Activated CD8-positive, alpha-beta T cell treated with anti-CD3 and anti-CD28 coated beads for 36 hours (primary cell): ENCODE data around the gene NCAN. TPM values are rescaled to one million over a fixed set of nuclear protein-coding genes. Genes with fewer than 3 reads are reported as not detected.

ENCODE experiments used
- ATAC-seq: fragments of 200-7000 bp; cut with Tn5 transposase; one replicate; pipeline ENCODE4 v1.10.0; 2021; ENCODE audit warnings: mild to moderate bottlenecking, moderate library complexity
- CTCF ChIA-PET: fragments of 350-600 bp; sonication (Branson Sonifier 250); formaldehyde crosslinking; loops from one replicate; lab custom pipeline; 2021; ENCODE audit warnings: antibody characterized with exemption; lab: Charles Lee
- POLR2A ChIA-PET: fragments of 350-600 bp; sonication (Branson Sonifier 250); formaldehyde crosslinking; loops from one replicate; lab custom pipeline; 2021; ENCODE audit warnings: antibody characterized with exemption; lab: Charles Lee
- DNase-seq: peaks from one replicate; pipeline ENCODE4 v3.0.0-alpha.2; 2020
- H3K27ac Mint-ChIP-seq: one replicate; pipeline ENCODE4 v1.8.0; 2021; ENCODE audit warnings: mild to moderate bottlenecking, mixed read lengths
- H3K27me3 Mint-ChIP-seq: one replicate; pipeline ENCODE4 v1.8.0; 2021; ENCODE audit warnings: mixed read lengths
- H3K36me3 Mint-ChIP-seq: one replicate; pipeline ENCODE4 v1.8.0; 2021; ENCODE audit warnings: low read depth, mixed read lengths
- H3K4me1 Mint-ChIP-seq: one replicate; pipeline ENCODE4 v1.8.0; 2021; ENCODE audit warnings: low read depth, mixed read lengths
- H3K4me3 Mint-ChIP-seq: one replicate; pipeline ENCODE4 v1.8.0; 2021; ENCODE audit warnings: mild to moderate bottlenecking, moderate library complexity, mixed read lengths
- H3K9me3 Mint-ChIP-seq: one replicate; pipeline ENCODE4 v1.8.0; 2021; ENCODE audit warnings: mixed read lengths
- intact Hi-C: fragments of 100-400 bp; cut with micrococcal nuclease; formaldehyde crosslinking; loops from one replicate; pipeline ENCODE4 v1.10.0; 2022
- total RNA-seq, 2 experiments: library from RNA; stranded (reverse); gene quantifications; one replicate each; pipeline ENCODE4 v1.2.3, GENCODE V29; 2021
- TF ChIP-seq, protein P1 (sequence below): fragments of 200-600 bp; IDR thresholded peaks from one replicate; pipeline ENCODE4 v1.8.0; 2022; ENCODE audit warnings: antibody characterized with exemption, mild to moderate bottlenecking

NCAN gene
- total RNA-seq, 2 experiments from 2014 or later: not detected

DNA sequence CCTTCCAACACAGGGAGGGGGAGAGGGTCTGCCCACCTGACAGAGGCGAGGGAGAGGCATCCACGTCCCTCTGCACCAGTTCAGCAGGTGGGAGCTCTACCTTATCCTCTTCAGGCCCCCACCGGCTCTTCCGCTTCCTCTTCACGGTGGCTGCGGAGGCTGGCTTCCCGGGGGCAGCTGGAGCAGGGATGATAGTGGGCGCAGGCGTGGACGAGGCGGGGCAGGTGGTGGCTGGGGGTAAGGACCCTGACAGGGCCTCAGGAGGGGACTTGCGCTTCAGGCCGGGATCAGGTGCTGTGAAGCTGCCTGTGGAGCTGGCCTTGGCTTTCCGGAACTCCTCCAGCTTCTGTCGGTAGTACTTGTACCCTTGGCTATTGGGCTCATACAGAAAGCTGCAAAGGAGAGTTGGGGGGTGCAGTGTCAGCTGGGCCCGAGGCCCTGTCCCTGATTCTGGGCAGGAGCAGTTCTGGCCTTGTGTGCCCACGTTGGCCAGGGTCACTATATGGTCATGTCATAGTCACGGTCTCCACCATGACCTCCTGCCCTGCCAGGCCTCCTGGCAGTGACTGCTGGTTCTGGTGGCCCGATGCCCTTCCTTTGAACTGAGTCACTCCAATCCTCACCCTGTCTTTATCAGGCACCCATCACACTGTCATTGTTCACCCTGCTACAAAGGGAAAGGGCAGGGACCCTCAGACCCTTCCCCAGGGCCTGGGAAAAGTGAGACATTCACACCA is 85.4 kb downstream of the NCAN start:
- no peak for DNase-seq
- Mint-ChIP-seq H3K36me3 (peaks cover 33% of the 10 kb centered on the region), H3K9me3 (peaks cover 2% of the 10 kb centered on the region), H3K4me3 (no peak overlapping the region), H3K4me1 (no peaks in the 10 kb centered on the region), H3K27ac (no peak overlapping the region), H3K27me3 (no peaks in the 10 kb centered on the region)
- ChIA-PET CTCF (interaction anchor here (1.5 kb wide), 1 partner anchor 18 kb away, joined by 3 read pairs; no protein-coding TSS in a partner anchor), POLR2A (interaction anchor here (1.0 kb wide), 1 partner anchor 44 kb away, joined by 3 read pairs; no protein-coding TSS in a partner anchor)
- intact Hi-C loops: no loop called here
- no peak for ATAC-seq
- TF ChIP-seq, protein P1, sequence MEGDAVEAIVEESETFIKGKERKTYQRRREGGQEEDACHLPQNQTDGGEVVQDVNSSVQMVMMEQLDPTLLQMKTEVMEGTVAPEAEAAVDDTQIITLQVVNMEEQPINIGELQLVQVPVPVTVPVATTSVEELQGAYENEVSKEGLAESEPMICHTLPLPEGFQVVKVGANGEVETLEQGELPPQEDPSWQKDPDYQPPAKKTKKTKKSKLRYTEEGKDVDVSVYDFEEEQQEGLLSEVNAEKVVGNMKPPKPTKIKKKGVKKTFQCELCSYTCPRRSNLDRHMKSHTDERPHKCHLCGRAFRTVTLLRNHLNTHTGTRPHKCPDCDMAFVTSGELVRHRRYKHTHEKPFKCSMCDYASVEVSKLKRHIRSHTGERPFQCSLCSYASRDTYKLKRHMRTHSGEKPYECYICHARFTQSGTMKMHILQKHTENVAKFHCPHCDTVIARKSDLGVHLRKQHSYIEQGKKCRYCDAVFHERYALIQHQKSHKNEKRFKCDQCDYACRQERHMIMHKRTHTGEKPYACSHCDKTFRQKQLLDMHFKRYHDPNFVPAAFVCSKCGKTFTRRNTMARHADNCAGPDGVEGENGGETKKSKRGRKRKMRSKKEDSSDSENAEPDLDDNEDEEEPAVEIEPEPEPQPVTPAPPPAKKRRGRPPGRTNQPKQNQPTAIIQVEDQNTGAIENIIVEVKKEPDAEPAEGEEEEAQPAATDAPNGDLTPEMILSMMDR: no peak

DNA sequence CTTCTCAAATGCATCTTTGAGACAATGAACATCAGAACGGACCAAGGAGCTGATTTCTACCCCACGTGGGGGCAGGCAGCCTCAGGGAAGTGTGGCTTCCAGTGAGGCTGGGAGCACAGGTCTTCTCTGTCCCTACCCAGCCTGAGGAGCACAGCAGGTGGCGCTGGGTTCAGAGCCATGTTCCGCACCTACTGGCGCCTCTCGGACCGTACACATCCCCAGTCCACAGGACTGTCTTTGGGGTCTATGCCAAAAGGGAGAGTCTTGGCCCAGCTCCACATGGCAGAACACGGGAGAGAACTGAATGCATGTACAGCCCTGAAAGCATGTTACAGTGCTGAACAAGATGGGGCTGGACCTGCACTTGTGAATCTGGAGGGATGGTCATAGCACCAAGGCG is 86.0 kb downstream of the NCAN start:
- DNase-seq: no peak
- no peak overlapping the region for H3K4me3 Mint-ChIP-seq
- no peaks in the 10 kb centered on the region for H3K27me3 Mint-ChIP-seq
- CTCF ChIA-PET: interaction anchor here (0.7 to 1.5 kb wide), 2 partner anchors 10 to 17 kb away, joined by 3 read pairs; no protein-coding TSS in a partner anchor
- H3K9me3 Mint-ChIP-seq: peaks cover 2% of the 10 kb centered on the region
- POLR2A ChIA-PET: no interaction called here
- intact Hi-C loops: no loop called here
- no peaks in the 10 kb centered on the region for H3K4me1 Mint-ChIP-seq
- peaks cover 30% of the 10 kb centered on the region for H3K36me3 Mint-ChIP-seq
- no peak for ATAC-seq
- TF ChIP-seq, protein P1: no peak
- no peak overlapping the region for H3K27ac Mint-ChIP-seq

DNA sequence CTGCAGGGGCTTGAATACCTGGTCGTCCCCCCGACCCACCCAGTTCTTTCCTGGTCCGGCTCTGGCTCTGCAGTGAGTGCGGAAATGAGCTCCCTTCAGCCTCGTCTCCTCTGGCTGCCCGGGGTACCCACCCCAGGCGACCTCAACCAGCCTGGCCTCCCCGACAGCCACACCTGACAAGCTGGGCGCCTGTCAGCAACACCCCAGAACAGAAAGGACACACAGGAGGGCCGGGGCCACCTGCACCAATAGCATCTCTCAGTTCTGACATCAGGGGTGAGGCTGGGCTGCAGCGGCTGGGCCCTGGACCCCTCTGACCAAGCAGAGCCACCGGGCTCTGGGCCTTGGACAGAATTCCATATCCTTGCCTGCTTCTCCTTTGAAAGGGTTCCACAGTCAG is 88.9 kb downstream of the NCAN start:
- Mint-ChIP-seq H3K4me1 (no peaks in the 10 kb centered on the region), H3K27me3 (no peaks in the 10 kb centered on the region), H3K36me3 (peaks cover 19% of the 10 kb centered on the region), H3K27ac (no peak overlapping the region), H3K9me3 (no peaks in the 10 kb centered on the region), H3K4me3 (no peak overlapping the region)
- intact Hi-C loops: no loop called here
- TF ChIP-seq, protein P1: no peak
- POLR2A ChIA-PET: interaction anchor here (1.0 to 1.2 kb wide), 2 partner anchors 10 to 109 kb away, joined by 4 to 5 read pairs; partner anchors contain the start of genes BORCS8 and RFXANK
- DNase-seq (no peak), ATAC-seq (no peak)
- CTCF ChIA-PET: no interaction called here

Other genes with a start within 250 kb of the NCAN start
- gene SUGP2, start 178.4 kb upstream of the NCAN start, total RNA-seq: 100 to 1,000 TPM; 104 to 112 TPM
- 10 to 100 TPM; 34.2 to 42.8 TPM for gene ARMC6, start 178.4 kb upstream of the NCAN start, total RNA-seq
- gene SLC25A42, start 148.0 kb upstream of the NCAN start, total RNA-seq: 10 to 100 TPM; 10.9 to 11.1 TPM
- gene TMEM161A, start 73.5 kb upstream of the NCAN start, total RNA-seq: 10 to 100 TPM; 24.4 to 26.2 TPM
- 1 to 10 TPM; 1.4 to 2.6 TPM for gene MEF2B, start 41.7 kb upstream of the NCAN start, total RNA-seq
- 10 to 100 TPM; 20.8 to 22.2 TPM for gene BORCS8, start 19.8 kb upstream of the NCAN start, total RNA-seq
- gene RFXANK, start 19.7 kb upstream of the NCAN start, total RNA-seq: 10 to 100 TPM; 61.4 to 68.5 TPM
- gene NR2C2AP, start 8.5 kb upstream of the NCAN start, total RNA-seq: 10 to 100 TPM; 37.8 to 40.0 TPM
- not detected for gene TM6SF2, start 61.3 kb downstream of the NCAN start, total RNA-seq
- gene SUGP1, start 108.6 kb downstream of the NCAN start, total RNA-seq: 10 to 100 TPM; 42.8 to 51.3 TPM
- 10 to 100 TPM; 38.4 to 39.4 TPM for gene MAU2, start 108.9 kb downstream of the NCAN start, total RNA-seq
- gene GATAD2A, start 193.7 kb downstream of the NCAN start, total RNA-seq: 100 to 1,000 TPM; 132 to 136 TPM